MG63 (cell line): ENCODE data around the gene RBM28. TPM values are rescaled to one million over a fixed set of nuclear protein-coding genes. Genes with fewer than 3 reads are reported as not detected.

Experiments
- DNase-seq: peaks from one replicate; pipeline ENCODE4 v3.0.0-alpha.2; 2020
- H3K27me3 ChIP-seq: fragments of 250-450 bp; sonication (Bioruptor Pico); 2 replicates; pipeline ENCODE4 v1.5.1; 2020; ENCODE audit warnings: mild to moderate bottlenecking, moderate library complexity
- H3K36me3 ChIP-seq: fragments of 250-450 bp; sonication (Bioruptor Pico); 2 replicates; pipeline ENCODE4 v1.5.1; 2020; ENCODE audit warnings: mild to moderate bottlenecking, moderate library complexity
- H3K4me3 ChIP-seq: fragments of 250-450 bp; sonication (Bioruptor Pico); 2 replicates; pipeline ENCODE4 v1.5.1; 2020; ENCODE audit warnings: mild to moderate bottlenecking, moderate library complexity
- H3K9me3 ChIP-seq: fragments of 250-450 bp; sonication (Bioruptor Pico); 2 replicates; pipeline ENCODE4 v1.5.1; 2020; ENCODE audit warnings: mild to moderate bottlenecking, moderate library complexity
- total RNA-seq: library from RNA; depleted of rRNA; stranded (reverse); fragments of >200 nt; shearing (Covaris generic); gene quantifications from 2 replicates; pipeline ENCODE4 v1.2.3, GENCODE V29; 2014; ENCODE audit warnings: low replicate concordance

The RBM28 gene
- total RNA-seq, 1 experiment from 2014 or later, result 13.2 TPM

DNA sequence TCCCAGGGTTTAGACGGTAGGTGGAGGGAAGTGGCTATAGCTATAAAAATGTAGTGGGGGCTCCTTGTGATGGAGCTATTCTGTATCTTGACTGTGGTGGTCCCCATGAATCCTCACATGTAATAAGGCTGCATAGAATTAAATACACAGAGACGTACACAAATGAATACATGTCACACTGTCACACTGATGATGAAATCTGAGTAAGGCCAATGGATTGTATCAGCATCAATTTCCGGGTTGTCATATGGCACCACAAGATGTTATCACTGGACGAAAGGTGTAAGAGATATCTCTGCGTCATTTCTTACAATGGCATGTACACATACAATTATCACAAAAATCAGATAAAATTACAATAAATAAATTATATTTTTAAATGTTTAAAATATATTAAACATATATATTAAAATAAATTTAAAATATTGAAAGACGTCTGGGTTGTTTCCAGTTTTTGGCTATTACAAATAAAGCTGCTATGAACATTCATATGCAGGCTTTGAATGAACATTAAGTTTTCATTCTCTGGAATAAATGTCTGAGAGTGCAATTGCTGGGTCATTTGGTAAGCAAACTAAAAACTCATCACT, 64.5 kb downstream of the RBM28 start:
- H3K27me3 ChIP-seq, result no peaks in the 10 kb centered on the region
- H3K4me3 ChIP-seq, result no peak overlapping the region
- DNase-seq, result no peak
- no peaks in the 10 kb centered on the region for H3K9me3 ChIP-seq
- H3K36me3 ChIP-seq, result no peaks in the 10 kb centered on the region

DNA sequence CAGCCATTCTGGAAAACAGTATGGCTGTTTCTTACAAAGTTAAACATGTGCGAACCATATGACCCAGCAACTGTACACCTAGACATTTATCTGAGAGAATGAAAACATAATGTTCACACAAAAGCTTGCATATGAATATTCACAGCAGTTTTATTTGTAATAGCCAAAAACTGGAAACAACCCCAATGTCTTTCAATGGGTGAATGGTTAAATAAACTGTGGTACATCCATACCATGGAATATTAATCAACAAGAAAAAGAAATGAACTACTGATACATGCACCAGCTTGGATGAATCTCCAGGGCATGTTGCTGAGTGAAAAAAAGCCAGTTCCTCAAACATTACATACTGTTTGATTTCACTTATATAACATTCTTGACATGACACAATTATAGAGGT, 65.3 kb downstream of the RBM28 start:
- Histone ChIP-seq H3K9me3 (no peaks in the 10 kb centered on the region), H3K36me3 (no peaks in the 10 kb centered on the region), H3K4me3 (no peak overlapping the region), H3K27me3 (no peaks in the 10 kb centered on the region)
- DNase-seq, result no peak

DNA sequence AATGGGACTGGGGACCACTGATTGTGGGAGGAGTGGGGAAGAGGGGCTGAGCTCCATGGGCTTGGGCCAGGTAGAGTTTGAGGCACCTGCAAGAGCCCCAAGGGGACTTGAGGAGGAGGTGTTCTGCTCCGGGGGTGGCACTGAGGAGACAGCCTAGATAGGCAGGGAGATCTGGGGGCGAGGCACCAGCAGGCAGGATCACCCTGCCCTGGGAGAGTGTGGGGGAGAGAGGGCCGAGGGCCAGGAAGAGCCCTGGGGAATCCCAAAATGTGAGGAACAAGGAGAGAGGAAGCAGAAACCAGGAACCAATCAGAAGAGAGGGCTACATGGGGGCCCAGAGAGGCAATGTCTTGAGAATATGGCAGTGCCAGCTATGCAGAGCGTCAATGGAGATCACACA, 68.0 kb downstream of the RBM28 start:
- DNase-seq, result no peak
- Histone ChIP-seq H3K4me3 (no peak overlapping the region), H3K9me3 (no peaks in the 10 kb centered on the region), H3K36me3 (no peaks in the 10 kb centered on the region), H3K27me3 (no peaks in the 10 kb centered on the region)

DNA sequence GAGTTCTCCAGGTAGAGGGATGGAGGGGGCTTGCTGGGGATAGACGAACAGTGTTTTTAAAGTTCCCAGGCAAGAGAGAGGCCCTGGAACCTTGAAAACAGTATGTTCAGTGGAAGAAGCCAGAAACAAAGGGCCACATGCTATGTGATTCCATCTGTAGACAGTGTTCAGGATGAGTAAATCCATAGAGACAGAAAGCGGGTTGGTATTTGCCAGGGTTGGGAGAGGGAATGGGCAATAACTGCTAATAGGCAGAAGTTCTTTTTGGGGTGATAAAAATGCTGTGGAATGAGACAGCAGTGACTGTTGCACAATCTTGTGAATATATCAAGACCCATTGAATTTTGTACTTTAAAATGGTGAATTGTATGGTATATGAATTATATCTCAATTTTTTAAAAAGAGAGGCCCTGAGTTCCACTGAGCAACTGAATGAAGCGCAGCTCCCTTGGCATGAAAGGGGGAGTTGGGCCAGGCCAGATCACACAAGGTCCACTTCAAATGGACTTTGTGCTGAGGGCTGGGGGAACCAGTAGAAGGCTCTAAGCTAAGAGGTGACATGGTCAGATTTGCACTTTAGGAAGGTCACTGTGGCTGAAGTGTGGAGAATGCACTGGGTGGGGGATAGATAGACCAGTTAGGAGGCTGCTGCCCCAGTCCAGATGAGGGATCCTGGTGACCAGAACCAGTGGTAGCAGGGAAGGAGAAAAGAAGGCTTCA, 68.7 kb downstream of the RBM28 start:
- no peaks in the 10 kb centered on the region for H3K27me3 ChIP-seq
- H3K4me3 ChIP-seq, result no peak overlapping the region
- no peaks in the 10 kb centered on the region for H3K36me3 ChIP-seq
- no peaks in the 10 kb centered on the region for H3K9me3 ChIP-seq
- no peak for DNase-seq

DNA sequence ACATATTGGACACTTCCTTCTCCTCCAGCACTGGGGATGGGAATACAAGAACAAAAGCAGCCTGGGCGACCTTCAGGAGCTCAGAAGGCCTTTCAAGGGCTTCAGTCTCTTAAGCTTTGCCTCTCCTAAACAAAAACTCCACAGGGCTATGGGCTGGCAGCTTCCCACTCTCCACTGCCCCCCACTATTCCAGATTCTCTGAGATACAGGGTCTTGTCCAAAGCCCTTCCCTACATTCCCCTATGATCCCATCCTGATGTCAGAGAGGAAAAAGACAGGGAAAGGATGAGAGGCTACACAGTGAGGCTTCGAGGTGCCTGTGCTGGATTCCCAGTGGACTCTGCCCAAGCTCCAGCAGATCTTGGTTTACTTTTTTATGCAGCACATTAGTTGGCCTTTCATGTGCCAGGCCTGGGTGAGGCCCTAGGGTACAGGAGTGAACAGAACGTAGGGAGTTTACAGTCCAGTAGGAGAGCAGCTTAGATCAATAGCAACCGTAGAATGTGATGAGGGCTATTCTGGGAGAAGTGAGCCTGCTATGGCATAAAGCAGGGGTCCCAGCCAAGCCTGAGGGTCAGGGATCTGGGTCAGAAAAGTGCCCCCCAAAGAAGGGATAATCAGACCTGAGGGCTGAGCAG, 69.3 kb downstream of the RBM28 start:
- Histone ChIP-seq H3K9me3 (no peaks in the 10 kb centered on the region), H3K27me3 (no peaks in the 10 kb centered on the region), H3K36me3 (no peaks in the 10 kb centered on the region), H3K4me3 (no peak overlapping the region)
- DNase-seq, result no peak

DNA sequence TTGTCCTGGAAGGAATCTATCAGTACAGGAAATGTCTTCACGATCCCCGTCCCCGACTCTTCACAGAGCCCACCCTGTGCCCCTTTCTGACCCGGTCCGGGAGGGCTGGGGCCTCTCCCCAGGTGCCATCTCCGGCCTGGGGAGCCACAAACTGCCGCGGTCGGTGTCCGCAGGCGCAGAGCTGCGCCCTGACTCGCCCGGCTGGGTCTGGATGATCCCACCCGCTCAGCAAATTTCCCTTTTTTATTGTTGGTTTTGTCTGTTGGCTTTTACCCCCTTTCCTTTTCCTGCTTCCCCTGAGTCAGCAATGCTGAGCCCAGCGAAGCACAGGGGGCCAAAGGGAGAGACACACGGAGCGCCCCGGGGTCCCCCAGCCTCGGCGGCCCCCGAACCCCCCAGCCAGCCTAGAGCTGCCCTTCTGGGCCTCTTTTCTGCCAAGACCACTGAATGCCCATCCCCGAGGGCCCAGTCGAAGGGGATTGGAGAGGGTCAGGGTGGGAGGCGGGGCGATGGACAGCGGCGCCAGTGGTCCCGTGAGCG, 71.7 kb downstream of the RBM28 start:
- no peak for DNase-seq
- Histone ChIP-seq H3K4me3 (no peak overlapping the region), H3K36me3 (no peaks in the 10 kb centered on the region), H3K27me3 (no peaks in the 10 kb centered on the region), H3K9me3 (no peaks in the 10 kb centered on the region)

DNA sequence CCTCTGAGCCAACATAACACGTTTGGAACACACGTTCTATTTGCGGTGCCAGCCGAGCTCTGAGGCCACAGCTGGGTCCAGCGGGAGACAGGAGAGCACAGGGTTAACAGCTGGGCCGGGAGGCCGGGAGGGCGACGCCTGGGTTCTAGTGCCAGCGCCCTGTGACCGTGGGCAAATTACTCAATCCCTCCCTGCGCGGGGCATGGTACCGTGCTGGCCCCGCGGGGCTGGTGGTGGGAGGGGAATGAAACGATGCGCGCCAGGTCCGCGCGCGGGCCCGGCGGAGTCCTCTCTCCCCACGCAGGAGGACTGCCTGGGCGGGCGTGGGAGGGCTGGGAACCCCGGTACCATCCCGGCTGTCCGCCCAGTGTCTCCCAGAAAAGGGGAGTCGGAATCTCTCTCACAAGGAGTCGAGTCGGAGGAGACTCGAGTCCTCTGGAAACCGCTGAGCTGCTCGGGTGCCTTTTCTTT, 72.2 kb downstream of the RBM28 start:
- Histone ChIP-seq H3K4me3 (no peak overlapping the region), H3K36me3 (no peaks in the 10 kb centered on the region), H3K9me3 (no peaks in the 10 kb centered on the region), H3K27me3 (no peaks in the 10 kb centered on the region)
- DNase-seq, result no peak

DNA sequence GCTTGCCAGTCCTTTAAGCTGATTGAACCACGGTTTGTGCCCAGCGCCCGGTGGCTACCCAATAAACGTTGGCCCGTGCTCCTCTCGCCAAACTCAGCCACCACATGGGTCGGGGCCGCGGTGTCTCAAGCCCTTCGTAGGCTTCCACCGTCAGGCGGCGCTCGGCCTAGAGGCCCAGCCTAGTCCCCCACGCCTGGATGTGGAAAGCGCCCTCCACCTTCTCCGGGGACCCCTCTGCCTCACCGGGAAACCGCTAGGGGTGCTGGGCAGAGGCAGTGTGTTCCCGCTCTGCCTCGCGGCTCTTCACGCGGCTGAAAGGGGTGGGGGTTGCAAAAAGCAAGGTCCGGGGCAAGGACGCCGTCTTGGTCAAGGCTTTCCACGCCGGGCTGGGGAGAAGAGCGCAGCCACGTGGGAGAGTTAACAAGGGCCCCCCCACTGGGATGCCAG, 72.9 kb downstream of the RBM28 start:
- no peak for DNase-seq
- no peak overlapping the region for H3K4me3 ChIP-seq
- no peaks in the 10 kb centered on the region for H3K27me3 ChIP-seq
- no peaks in the 10 kb centered on the region for H3K36me3 ChIP-seq
- H3K9me3 ChIP-seq, result no peaks in the 10 kb centered on the region

DNA sequence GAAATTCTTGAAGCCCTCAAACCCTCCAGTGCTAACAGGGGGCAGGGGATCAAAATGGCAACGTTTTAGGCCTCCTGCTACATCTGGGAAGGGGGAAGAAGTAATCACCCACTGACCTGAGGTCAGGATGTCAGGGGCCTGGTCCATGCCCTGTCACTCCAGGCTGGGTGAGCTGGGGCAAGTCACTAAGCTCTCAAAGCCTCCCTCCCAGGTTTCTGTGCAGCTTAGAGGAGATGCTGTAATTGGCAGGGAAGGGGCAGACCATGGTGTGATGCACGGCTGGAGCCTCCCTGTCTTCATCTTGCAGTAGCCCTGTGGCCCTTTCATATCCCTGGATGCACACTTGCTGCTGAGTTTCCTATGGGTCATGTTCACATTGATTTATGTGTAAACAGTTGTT, 75.5 kb downstream of the RBM28 start:
- Histone ChIP-seq H3K9me3 (no peaks in the 10 kb centered on the region), H3K27me3 (no peaks in the 10 kb centered on the region), H3K36me3 (no peaks in the 10 kb centered on the region), H3K4me3 (no peak overlapping the region)
- DNase-seq, result no peak

DNA sequence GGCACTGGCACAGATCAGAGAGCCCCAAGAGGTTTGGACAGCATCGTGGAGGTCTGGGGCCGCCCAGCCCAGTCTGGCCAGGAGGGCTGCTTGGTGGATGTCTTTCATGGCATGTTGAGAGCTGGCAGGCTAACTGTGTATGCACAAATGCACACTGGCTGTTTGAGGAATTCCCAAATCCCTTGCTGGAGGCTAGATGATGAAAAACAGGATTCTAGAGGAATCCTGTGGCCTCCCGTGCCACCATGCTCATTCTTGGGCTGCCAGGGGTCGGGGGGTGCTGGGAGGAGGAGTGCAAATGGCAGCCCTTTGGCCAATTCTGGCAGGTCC, 76.1 kb downstream of the RBM28 start:
- no peaks in the 10 kb centered on the region for H3K36me3 ChIP-seq
- no peaks in the 10 kb centered on the region for H3K27me3 ChIP-seq
- H3K9me3 ChIP-seq, result no peaks in the 10 kb centered on the region
- H3K4me3 ChIP-seq, result peak overlapping the region; percentile 27
- no peak for DNase-seq

DNA sequence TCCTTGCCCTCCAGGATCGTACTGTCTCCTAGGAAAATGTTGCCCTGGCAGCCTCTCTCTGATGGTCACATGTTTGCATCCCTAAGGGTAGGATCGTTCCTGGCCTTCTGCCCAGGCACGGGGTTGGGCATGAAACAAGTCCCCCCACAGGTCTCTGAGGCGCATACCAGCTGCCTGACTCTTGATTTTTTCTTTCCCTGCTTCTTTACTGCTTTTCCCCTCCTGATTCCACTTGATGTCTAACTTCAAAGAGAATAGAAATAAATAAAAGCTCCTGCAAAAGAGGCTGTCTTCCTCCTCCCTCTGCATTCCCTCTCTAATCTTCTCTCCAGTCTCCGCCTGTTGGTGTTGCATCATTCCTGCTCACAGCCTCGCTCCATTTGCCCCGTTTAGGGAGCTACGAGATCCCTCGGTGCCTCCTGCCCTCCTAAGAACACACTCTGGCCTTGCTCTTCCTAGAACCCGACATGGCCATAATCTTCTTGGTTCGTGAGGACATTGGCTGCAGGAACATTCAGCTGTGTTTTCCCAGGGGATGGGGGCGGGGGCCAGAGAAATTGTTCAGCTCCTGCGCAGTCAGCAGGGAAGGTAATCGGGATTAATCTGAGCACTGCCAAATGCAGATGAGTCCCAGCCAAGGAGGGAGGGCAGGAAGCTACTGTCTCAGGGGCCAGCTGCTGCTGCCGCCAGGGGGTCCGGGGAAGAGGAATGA, 76.7 kb downstream of the RBM28 start:
- no peaks in the 10 kb centered on the region for H3K27me3 ChIP-seq
- H3K36me3 ChIP-seq, result no peaks in the 10 kb centered on the region
- DNase-seq, result peak; percentile 81
- no peaks in the 10 kb centered on the region for H3K9me3 ChIP-seq
- H3K4me3 ChIP-seq, result peak overlapping the region; percentile 27

DNA sequence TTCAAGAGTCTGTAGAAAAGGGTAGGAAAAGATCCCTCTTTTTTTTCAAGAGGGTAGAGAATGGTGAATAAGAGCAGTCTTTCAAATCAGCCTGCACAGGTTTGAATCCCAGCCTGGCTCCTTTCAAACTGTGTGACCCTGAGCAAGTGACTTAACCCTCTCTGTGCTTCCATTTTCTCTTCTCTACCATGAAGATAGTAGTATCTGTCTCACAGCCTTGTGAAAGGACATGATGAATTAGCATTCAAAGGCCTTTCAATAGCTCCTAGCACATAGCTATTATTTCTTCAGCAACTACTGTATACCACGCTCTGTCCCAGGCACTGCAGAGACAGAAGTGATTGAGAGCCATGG, 77.2 kb downstream of the RBM28 start:
- no peaks in the 10 kb centered on the region for H3K36me3 ChIP-seq
- H3K9me3 ChIP-seq, result no peaks in the 10 kb centered on the region
- no peaks in the 10 kb centered on the region for H3K27me3 ChIP-seq
- H3K4me3 ChIP-seq, result no peak overlapping the region
- DNase-seq, result no peak

DNA sequence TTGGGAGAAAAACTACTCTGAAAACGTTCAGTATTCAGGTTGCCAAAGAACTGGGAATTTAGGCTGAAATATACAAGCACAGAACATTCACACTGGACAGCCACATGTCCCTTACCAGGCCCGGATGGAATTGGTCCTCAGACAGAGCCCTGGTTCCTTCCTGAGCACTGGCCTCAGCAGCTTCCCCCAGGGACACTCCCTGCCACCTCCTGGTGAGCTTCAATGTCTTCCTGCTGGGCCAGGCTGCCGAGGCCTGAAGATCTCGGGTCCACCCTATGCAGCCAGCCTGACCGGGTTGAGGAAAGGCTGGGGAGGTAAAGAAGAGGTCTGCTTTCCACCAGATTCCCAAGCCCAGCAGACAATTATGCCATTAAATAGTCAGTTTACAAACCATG, 77.8 kb downstream of the RBM28 start:
- no peak overlapping the region for H3K4me3 ChIP-seq
- H3K36me3 ChIP-seq, result no peaks in the 10 kb centered on the region

DNA sequence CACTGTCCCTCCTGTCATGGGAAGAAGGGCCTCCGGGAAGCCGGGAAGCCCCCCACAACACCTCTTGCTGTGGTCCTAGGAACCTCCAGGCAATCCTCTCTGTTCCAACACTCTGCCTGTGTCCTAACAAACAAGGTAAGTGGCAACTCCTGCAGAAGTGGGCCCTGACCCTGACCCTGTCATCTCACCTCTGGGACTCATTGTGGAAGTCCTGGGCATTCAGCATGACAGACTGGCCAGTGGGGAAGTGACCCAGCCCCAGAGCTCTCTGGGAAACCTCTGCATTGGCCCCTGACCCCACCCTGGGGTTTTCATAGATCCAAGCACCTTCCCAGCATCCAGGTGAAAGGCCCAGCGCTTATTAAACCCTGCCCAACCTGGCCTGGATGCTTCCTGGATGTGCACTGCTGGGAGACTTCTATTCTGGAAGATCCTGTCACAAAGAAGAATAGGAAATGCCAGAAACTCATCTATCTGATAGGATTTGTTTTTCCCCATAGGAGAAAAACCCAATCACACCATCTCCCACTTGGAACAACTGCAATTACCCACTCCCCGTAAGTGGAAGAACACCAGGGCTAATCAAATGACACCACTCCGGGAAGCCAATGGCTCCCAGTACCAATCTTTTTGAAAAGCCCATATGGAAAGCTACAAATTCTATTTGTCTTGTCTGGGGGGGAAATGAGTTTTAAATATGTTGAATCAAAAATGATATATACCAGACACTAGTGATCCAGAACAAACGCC, 78.4 kb downstream of the RBM28 start:
- H3K36me3 ChIP-seq, result no peaks in the 10 kb centered on the region
- no peak overlapping the region for H3K4me3 ChIP-seq
- no peaks in the 10 kb centered on the region for H3K9me3 ChIP-seq
- H3K27me3 ChIP-seq, result no peaks in the 10 kb centered on the region
- no peak for DNase-seq

More for the DNA sequence above, 77.8 kb downstream of the RBM28 start:
- Histone ChIP-seq H3K9me3 (no peaks in the 10 kb centered on the region), H3K27me3 (no peaks in the 10 kb centered on the region)
- DNase-seq, result no peak

DNA sequence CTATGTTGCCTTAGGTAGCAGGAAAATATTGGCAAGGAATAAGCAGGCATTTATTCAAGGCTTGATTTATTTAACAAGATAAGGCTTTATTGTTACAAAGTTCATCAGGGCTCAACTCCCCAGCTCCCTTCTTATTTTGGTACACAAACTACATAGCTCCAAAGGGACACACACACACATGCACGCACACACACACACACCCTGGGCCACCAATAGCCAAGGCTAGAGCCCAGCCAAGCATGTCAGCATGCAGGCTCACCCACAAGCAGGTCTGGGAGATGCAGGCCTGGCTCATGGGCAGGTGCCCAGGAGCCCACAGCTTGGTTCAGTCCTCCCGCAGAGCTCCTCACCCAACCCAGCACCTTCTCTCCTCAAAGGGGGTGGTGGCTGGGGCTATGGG, 79.2 kb downstream of the RBM28 start:
- DNase-seq, result no peak
- H3K27me3 ChIP-seq, result no peaks in the 10 kb centered on the region
- H3K4me3 ChIP-seq, result no peak overlapping the region
- H3K9me3 ChIP-seq, result no peaks in the 10 kb centered on the region
- H3K36me3 ChIP-seq, result no peaks in the 10 kb centered on the region

DNA sequence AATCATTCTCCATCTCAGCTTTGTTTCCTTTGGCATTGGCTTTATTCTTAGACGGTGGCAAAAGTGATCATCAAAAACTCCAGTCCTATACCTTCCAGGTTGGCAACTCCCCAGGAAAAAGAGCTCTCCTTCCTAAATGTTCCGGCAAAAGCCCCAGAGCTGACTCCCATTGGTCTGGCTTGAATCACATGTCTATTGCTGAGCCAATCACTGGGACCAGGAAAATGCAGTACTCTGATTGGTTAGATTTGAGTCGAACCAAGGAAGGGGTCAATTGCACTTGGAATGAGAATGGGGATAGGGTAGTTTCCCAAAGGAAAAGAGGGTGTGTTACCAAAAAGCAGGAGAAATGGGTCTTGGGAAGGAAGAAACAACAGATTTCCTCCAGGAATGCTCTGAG, 80.3 kb downstream of the RBM28 start:
- Histone ChIP-seq H3K4me3 (no peak overlapping the region), H3K27me3 (no peaks in the 10 kb centered on the region), H3K9me3 (no peaks in the 10 kb centered on the region), H3K36me3 (no peaks in the 10 kb centered on the region)
- no peak for DNase-seq
